OCI-LY7 (cell line): ENCODE results near the gene ACADS.

Experiments used
- EZH2phosphoT487 ChIP-seq: fragments of 200-600 bp; sonication (generic); IDR thresholded peaks from 2 replicates; pipeline ENCODE4 v1.6.1; 2018; ENCODE audit warnings: low read depth, borderline replicate concordance, mild to moderate bottlenecking, mixed run types, antibody characterized with exemption, low read length, moderate library complexity, mixed read lengths
- TF ChIP-seq, protein P1 (sequence below): fragments of 200-600 bp; sonication (generic); conservative IDR thresholded peaks from 2 replicates; pipeline ENCODE4 v1.5.1; 2014; ENCODE audit warnings: mild to moderate bottlenecking, antibody characterized with exemption, low read length, moderate library complexity, mixed read lengths

DNA sequence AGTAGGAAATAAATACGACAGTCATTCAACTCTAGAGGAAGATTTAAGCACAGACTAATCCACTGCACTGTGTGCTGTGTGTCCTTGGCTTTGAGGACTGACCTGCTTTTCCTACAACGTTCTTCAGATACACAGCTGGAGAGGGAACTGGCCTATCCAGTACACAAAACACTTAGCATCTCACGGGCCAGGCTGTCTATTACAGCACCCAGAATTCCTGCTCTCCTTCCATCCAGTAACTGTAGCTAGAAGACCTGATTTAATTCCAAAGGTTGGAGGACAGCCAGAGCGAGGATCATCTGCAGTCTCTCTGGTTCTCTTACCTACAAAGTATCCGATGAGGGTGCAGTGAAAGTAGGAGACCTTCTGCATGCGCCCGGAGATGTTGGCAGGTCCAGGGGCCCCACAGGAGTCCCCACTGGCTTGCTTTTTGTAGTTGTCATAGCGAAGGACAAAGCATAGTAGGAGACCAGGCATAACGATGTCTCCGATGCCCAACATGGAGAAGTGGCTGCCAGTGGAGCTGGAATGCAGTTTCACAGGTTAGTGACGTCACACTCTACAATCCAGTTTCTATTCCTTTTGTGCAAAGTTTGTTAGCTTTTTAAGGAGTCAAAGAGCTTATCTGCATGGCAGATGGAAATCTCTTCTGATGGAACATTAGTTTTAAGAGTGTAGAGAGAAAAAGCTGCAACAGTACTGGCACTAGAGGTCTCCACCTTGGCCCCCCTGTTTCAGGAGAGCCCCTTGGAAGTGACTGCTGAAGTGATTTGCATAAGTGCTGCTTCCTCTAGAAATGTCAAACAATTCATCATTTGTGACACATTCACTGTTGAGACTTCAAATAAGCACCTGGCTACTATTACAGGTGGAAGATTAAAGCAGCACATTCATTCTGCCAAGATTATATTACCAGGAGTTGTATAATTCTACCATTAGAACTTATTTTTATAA, 41.7 kb downstream of the ACADS start:
- TF ChIP-seq, protein P1, sequence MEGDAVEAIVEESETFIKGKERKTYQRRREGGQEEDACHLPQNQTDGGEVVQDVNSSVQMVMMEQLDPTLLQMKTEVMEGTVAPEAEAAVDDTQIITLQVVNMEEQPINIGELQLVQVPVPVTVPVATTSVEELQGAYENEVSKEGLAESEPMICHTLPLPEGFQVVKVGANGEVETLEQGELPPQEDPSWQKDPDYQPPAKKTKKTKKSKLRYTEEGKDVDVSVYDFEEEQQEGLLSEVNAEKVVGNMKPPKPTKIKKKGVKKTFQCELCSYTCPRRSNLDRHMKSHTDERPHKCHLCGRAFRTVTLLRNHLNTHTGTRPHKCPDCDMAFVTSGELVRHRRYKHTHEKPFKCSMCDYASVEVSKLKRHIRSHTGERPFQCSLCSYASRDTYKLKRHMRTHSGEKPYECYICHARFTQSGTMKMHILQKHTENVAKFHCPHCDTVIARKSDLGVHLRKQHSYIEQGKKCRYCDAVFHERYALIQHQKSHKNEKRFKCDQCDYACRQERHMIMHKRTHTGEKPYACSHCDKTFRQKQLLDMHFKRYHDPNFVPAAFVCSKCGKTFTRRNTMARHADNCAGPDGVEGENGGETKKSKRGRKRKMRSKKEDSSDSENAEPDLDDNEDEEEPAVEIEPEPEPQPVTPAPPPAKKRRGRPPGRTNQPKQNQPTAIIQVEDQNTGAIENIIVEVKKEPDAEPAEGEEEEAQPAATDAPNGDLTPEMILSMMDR: peak; percentile 69
- TF ChIP-seq EZH2phosphoT487: no peak
